Muscle of leg (tissue), 11 donors: ENCODE data around the gene RASA3. TPM values are rescaled to one million over a fixed set of nuclear protein-coding genes. Genes with fewer than 3 reads are reported as not detected.
"Not testable (repeated sequence)": the region's sequence is repeated elsewhere in the genome, so short reads cannot be mapped to it uniquely, and the experiment has no call there.

ENCODE experiments used
- DNase-seq: peaks from one replicate; pipeline ENCODE4 v3.0.0; 2013
- H3K27ac ChIP-seq: one replicate; pipeline ENCODE4 v1.5.1; 2013; ENCODE audit warnings: mild to moderate bottlenecking, low read length, control low read depth
- H3K27me3 ChIP-seq: one replicate; pipeline ENCODE4 v1.6.1; 2013; ENCODE audit warnings: low read length; ENCODE audit not compliant: control insufficient read depth, insufficient read depth
- H3K36me3 ChIP-seq: one replicate; pipeline ENCODE4 v1.6.1; 2013; ENCODE audit warnings: low read length; ENCODE audit not compliant: control insufficient read depth, insufficient read depth
- H3K4me1 ChIP-seq: one replicate; pipeline ENCODE4 v1.6.1; 2013; ENCODE audit warnings: low read length; ENCODE audit not compliant: control insufficient read depth, insufficient read depth
- H3K4me3 ChIP-seq: one replicate; pipeline ENCODE4 v1.5.1; 2013; ENCODE audit warnings: low read length, control low read depth
- H3K9me3 ChIP-seq: replicated peaks from 2 replicates; pipeline ENCODE4 v1.6.1; 2013; ENCODE audit warnings: low read depth, low read length; ENCODE audit not compliant: control insufficient read depth
- WGBS: methylation state at CpG from one replicate; pipeline ENCODE4 v1.1.5; 2013; ENCODE audit warnings: missing lambda C conversion rate; ENCODE audit not compliant: insufficient coverage; 5-methylcytosine and 5-hydroxymethylcytosine counted together
- polyA plus RNA-seq, 8 donors: library from polyadenylated mRNA; unstranded; fragments of 120-200 nt; gene quantifications; one replicate each; pipeline versions ENCODE4 v1.2.1 to v1.2.3, GENCODE V29; 2013; ENCODE audit warnings: inconsistent platforms in 1 of 8, low replicate concordance in 1 of 8; ENCODE audit not compliant: insufficient read length in 8 of 8, insufficient read depth in 1 of 8
- total RNA-seq: library from RNA; stranded (reverse); fragments of 120-200 nt; gene quantifications from one replicate; pipeline ENCODE4 v1.2.4, GENCODE V29; 2013

The RASA3 gene
- total and polyA plus RNA-seq, 9 donors = 15.9 to 27.2 (median 21.6) TPM

DNA sequence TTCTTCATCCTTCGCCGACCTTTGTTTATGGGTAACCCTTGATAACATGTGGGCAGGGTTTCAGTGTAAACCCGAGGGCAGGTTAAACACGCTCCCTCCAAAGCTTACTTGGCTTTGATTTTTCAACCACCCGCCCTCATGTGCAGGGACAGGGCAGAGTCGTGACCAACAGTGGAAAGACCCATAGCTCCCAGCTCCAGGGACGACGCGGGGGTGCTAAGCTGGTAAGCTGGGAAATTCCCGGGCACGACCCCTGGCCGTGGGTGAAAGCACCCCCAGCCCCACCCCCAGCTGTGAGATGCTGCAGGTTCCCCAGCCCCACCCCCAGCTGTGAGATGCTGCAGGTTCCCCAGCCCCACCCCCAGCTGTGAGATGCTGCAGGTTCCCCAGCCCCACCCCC, 17.8 kb downstream of the RASA3 start:
- not testable (repeated sequence) for H3K9me3 ChIP-seq, H3K36me3 ChIP-seq, H3K27ac ChIP-seq, H3K27me3 ChIP-seq, DNase-seq, H3K4me3 ChIP-seq
- 68% methylated on average over 3 of the region's 12 CpGs for WGBS
- peaks cover 76% of the 10 kb centered on the region for H3K4me1 ChIP-seq

DNA sequence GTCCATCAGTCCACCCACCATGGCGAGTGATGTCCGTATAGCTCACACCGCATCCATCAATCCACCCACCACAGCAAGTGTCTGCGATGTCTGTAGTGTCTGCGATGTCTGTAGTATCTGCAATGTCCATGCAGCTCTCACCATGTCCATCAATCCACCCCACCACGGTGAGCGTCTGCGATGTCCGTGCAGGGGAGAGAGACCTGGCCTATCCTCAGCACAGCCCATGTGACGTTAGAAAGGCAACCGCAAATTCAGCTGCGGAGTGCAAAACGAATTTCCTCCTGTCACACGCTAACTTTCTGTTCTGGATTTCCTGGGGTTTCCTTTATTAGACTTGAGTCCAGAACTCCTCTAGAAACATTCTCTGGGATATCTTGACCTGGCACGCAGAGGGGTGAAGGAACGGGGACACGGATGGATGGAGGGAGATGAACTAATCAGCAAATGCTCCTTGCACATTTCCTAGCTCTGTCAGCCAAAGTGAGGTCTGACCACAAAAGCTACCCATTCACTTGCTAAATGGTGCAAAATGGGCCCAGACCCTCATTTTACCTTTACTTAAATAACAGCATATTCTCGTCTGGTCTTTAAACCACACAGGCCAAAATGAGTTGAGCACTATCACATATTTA, 18.3 kb downstream of the RASA3 start:
- H3K27me3 ChIP-seq = no peaks in the 10 kb centered on the region
- no peak overlapping the region for H3K27ac ChIP-seq
- H3K4me1 ChIP-seq = peaks cover 79% of the 10 kb centered on the region
- peaks cover 6% of the 10 kb centered on the region for H3K36me3 ChIP-seq
- no peak for DNase-seq
- no peak overlapping the region for H3K4me3 ChIP-seq
- no peaks in the 10 kb centered on the region for H3K9me3 ChIP-seq
- 94% methylated on average over 12 of the region's 18 CpGs for WGBS

DNA sequence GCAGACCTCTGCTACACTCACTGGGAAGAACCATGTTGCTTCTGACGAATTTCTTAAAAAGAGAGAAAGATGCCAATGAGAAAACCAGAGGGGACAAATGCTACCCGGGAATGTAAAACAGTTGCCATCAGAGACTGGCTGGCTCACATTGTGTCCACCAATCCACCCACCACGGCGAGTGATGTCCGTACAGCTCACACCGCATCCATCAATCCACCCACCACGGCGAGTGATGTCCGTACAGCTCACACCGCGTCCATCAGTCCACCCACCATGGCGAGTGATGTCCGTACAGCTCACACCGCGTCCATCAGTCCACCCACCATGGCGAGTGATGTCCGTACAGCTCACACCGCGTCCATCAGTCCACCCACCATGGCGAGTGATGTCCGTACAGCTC, 19.0 kb downstream of the RASA3 start:
- H3K27me3 ChIP-seq, H3K4me3 ChIP-seq, H3K9me3 ChIP-seq, DNase-seq: not testable (repeated sequence)
- Histone ChIP-seq H3K27ac (peak overlapping the region; percentile 75), H3K4me1 (peaks cover 79% of the 10 kb centered on the region), H3K36me3 (peaks cover 12% of the 10 kb centered on the region)
- WGBS = 62% methylated on average over 2 of the region's 21 CpGs

DNA sequence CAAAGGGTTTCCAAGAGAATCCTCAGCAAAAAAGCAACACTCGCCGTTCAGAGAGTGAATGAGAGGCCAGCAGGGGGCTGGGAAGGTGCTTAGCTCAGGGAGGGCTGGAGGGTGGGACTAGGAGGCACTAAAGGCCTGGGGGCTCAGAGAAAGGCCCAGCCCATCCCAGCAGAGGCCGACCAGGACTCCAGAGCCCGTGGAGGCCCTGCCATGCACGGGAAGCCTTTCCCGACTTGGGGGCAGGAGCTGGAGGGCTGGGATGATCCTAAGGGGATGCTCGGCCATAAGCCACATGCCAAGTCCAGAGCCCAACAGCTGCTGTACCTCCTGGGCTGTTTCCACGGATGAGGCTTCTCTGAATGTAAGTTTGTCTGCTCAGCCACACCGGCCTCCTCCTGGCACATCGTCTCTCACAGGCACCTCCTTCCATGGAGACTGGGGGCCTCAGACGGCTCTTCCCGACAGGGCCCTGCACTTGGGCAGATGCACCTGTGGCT, 19.5 kb downstream of the RASA3 start:
- WGBS = 21% methylated on average over 9 of the region's 12 CpGs

DNA sequence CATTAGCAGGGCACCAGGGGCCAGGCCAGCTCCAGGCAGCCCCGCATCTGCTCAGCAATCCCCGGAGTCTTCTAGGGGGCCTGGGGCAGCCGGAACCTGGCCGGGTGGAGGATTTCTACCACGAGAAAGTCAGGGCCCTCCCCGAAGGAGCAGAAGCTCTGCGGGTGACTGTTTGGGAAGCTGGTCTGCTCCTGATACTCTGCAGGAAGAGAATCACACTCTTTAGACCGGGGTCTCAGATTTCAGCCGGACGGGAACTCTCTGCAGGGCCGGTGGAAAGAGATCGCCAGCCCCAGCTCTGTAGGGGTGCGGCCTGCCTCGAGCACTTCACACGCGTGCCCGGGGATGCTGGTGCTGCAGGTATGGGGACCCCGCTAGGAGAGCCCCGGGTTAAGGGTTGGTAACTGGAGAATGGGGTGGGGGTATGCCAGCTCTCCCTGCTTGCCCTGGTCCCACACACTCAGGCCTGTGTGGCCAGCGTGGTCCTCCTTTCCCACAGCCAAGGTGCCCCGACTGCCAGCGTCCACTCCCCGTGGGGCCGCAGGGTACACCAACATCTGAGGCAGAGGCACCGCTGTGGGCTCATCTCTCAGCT, 20.1 kb downstream of the RASA3 start:
- Histone ChIP-seq H3K36me3 (peaks cover 10% of the 10 kb centered on the region), H3K4me3 (no peak overlapping the region), H3K27ac (peak overlapping the region; percentile 75), H3K27me3 (no peaks in the 10 kb centered on the region), H3K9me3 (no peaks in the 10 kb centered on the region), H3K4me1 (peaks cover 80% of the 10 kb centered on the region)
- no peak for DNase-seq
- 32% methylated on average over 13 of the region's 25 CpGs for WGBS

More for the DNA sequence above, 19.5 kb downstream of the RASA3 start:
- Histone ChIP-seq H3K9me3 (no peaks in the 10 kb centered on the region), H3K36me3 (peaks cover 13% of the 10 kb centered on the region), H3K4me3 (no peak overlapping the region), H3K27ac (peak overlapping the region; percentile 75), H3K4me1 (peaks cover 79% of the 10 kb centered on the region), H3K27me3 (no peaks in the 10 kb centered on the region)
- DNase-seq = peak; percentile 50

DNA sequence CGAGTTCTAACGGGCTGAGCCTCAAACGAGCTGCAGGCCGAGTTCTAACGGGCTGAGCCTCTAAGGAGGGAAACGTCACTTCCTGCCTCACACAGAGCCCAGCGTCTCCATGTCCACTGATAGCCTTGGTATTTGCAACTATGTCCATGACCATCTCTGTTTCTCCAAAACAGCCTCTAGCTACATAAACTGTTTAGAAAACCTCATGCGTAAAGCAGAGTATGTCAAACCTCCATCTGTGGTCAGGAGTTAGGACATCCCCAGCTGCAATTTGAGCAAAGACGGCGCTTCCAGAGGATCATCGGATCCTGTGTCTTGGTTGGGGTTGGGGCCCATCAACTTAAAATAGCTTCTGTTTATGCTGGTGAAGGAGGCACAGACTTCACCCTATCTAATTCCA, 20.8 kb downstream of the RASA3 start:
- H3K9me3 ChIP-seq = no peaks in the 10 kb centered on the region
- peak; percentile 63 for DNase-seq
- H3K27me3 ChIP-seq = no peaks in the 10 kb centered on the region
- no peak overlapping the region for H3K4me3 ChIP-seq
- peaks cover 86% of the 10 kb centered on the region for H3K4me1 ChIP-seq
- peaks cover 10% of the 10 kb centered on the region for H3K36me3 ChIP-seq
- 46% methylated on average over 7 of the region's 11 CpGs for WGBS
- H3K27ac ChIP-seq = peak overlapping the region; percentile 75

DNA sequence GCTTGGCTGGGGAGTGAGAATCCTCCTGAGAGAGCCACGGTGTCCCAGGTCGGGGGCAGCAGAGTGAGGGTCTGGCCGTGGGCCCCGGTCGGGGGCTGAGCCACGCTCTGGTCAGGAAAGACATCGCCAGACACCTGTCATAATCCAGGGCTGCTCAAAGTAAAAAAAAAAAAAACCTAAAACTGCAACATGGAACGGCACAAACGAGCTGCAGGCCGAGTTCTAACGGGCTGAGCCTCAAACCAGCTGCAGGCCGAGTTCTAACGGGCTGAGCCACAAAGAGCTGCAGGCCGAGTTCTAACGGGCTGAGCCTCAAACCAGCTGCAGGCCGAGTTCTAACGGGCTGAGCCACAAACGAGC, 21.6 kb downstream of the RASA3 start:
- not testable (repeated sequence) for DNase-seq, H3K4me3 ChIP-seq, H3K9me3 ChIP-seq, H3K36me3 ChIP-seq, H3K27me3 ChIP-seq
- Histone ChIP-seq H3K4me1 (peaks cover 85% of the 10 kb centered on the region), H3K27ac (peak overlapping the region; percentile 77)
- no CpG with 5 or more reads among the region's 18 CpGs for WGBS

DNA sequence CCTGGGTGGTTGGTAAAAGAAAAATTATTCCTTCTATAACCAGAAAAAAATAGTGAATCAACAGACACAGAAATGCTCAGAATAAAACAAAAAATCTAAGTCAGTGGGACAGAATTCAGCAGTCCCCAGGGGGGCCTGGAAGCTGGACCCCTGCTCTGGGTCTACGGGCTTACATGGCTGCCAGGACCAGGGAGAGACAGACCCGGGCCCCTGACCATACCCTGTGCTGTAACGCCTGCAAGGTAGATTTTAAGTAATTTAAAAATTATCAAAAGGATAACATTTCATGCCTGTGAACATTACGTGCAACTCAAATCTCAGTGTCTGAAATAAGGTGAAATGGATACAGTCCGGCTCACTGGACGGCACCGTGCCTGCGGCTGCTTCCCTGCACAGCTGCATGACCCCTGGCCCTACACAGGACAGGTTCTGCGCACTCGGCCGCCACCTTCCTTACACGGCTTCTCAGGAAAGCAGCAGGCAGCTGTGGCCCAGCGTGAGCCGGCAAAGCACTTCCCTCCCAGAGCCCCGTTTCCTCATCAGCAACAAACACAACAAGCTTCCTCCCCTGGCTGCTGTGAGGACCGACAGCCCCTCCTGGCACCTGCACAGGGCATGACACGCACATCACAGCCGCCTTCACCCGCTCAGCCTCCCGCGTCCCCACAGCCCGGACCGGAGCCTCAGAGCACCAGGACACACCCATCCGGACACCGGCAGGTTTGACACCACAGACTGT, 22.2 kb downstream of the RASA3 start:
- WGBS = 50% methylated on average over 11 of the region's 25 CpGs
- Histone ChIP-seq H3K27me3 (no peaks in the 10 kb centered on the region), H3K27ac (peak overlapping the region; percentile 77), H3K36me3 (peaks cover 10% of the 10 kb centered on the region), H3K9me3 (no peaks in the 10 kb centered on the region), H3K4me3 (no peak overlapping the region), H3K4me1 (peaks cover 85% of the 10 kb centered on the region)
- peak; percentile 72 for DNase-seq

DNA sequence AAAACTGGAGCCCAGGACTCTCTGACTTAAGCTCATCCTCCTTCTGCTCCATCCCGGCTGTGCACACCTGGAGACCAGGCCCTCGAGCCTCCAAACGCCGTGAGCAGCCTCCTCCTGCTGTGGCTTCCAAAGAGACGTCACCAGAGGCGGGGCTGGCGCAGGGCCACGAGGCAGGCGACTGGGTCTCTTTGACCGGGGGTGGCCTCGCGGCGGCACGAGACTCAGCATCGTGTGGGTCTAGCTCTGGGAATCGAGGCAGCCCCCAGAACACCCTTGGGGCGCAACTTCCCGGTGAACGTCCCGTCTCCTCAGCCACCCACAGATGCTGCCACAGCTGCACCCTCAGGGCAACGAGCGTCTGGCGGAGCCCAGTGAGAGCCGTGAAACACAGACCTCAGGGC, 22.8 kb downstream of the RASA3 start:
- no peaks in the 10 kb centered on the region for H3K27me3 ChIP-seq
- H3K27ac ChIP-seq = peak overlapping the region; percentile 51
- H3K9me3 ChIP-seq = no peaks in the 10 kb centered on the region
- H3K36me3 ChIP-seq = peaks cover 10% of the 10 kb centered on the region
- H3K4me1 ChIP-seq = peaks cover 83% of the 10 kb centered on the region
- DNase-seq = no peak
- H3K4me3 ChIP-seq = no peak overlapping the region
- WGBS = 41% methylated on average over 20 of the region's 24 CpGs

DNA sequence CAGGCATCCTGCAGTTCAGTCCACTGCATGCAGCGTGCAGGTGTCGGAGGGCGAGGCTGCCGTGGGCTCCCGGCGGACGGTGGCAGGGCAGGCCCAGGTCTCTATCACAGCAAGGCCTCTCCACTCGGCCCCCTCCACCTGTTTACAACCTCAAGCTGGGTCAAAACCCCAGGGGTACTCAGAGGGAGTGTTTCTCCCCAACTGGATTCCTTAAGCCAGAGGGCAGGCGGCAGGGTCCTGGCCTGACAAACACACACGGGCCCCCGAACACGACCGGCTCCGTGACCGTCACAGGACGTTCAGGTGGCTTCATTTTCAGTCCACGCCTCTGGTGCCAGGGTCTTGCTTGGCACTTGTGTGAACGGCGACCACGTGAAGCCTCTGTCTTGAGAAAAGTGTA, 23.5 kb downstream of the RASA3 start:
- 93% methylated on average over 13 of the region's 20 CpGs for WGBS
- Histone ChIP-seq H3K9me3 (no peaks in the 10 kb centered on the region), H3K36me3 (peaks cover 10% of the 10 kb centered on the region), H3K4me1 (peaks cover 78% of the 10 kb centered on the region), H3K4me3 (no peak overlapping the region), H3K27me3 (no peaks in the 10 kb centered on the region), H3K27ac (no peak overlapping the region)
- no peak for DNase-seq
